Gastrocnemius medialis (tissue), 4 donors: Measurements from ENCODE around the gene ARSH.

Source experiments
- CTCF ChIP-seq, 5 experiments: fragments of 450-650 bp in 3 of 5; fragments of 200-600 bp in 2 of 5; sonication (generic) in 2 of 5; IDR thresholded peaks in 4 of 5; conservative IDR thresholded peaks in 1 of 5; 1 replicate in 4 of 5; 2 replicates in 1 of 5; pipeline ENCODE4 v1.5.1; 2016 to 2019; ENCODE audit warnings: antibody characterized with exemption in 5 of 5, mild to moderate bottlenecking in 3 of 5, moderate library complexity in 3 of 5
- POLR2A ChIP-seq, 2 donors: fragments of 450-650 bp; IDR thresholded peaks; one replicate each; pipeline ENCODE4 v1.6.1; 2017; ENCODE audit warnings: antibody characterized with exemption in 2 of 2, mild to moderate bottlenecking in 2 of 2, moderate library complexity in 2 of 2

- TF ChIP-seq CTCF (IDR thresholded peaks at IDR 0.05 in 4 of 5, conservative IDR thresholded peaks at IDR 0.05 in 1 of 5): no peak
- no peak for TF ChIP-seq POLR2A (IDR thresholded peaks at IDR 0.05)
Observed at GRCh38 chrX:3017492-3017891, 11.1 kb downstream of the ARSH start.
